Lower leg skin (tissue), 4 donors: Measurements from ENCODE around the gene PRAMEF15. TPM values are rescaled to one million over a fixed set of nuclear protein-coding genes. Genes with fewer than 3 reads are reported as not detected.
"Not testable (repeated sequence)": the region's sequence is repeated elsewhere in the genome, so short reads cannot be mapped to it uniquely, and the experiment has no call there.

ENCODE experiments used
- DNase-seq, 2 donors: peaks; one replicate each; pipeline ENCODE4 v3.0.0-alpha.2; 2019; ENCODE audit warnings: low spot score in 2 of 2
- H3K4me3 ChIP-seq: fragments of 200-600 bp; sonication (generic); 2 replicates; pipeline ENCODE4 v1.5.1; 2017; ENCODE audit warnings: mild to moderate bottlenecking, low read depth; ENCODE audit not compliant: poor library complexity, severe bottlenecking
- WGBS, 2 donors: methylation state at CpG; one replicate each; pipeline ENCODE4 v1.1.5; 2018; 5-methylcytosine and 5-hydroxymethylcytosine counted together
- intact Hi-C: fragments of 100-400 bp; cut with DNase I; formaldehyde crosslinking; loops from one replicate; pipeline ENCODE4 v1.15.0; 2023; ENCODE audit warnings: low total_unique reads
- total RNA-seq, 4 donors: library from RNA; depleted of rRNA; stranded (reverse); fragments of >200 nt; gene quantifications; one replicate each; pipeline ENCODE4 v1.1.0, GENCODE V29; 2016

The PRAMEF15 gene
- total RNA-seq, 4 donors from 2014 or later = not detected

- H3K4me3 ChIP-seq, intact Hi-C loops, DNase-seq: not testable (repeated sequence)
- WGBS, 2 donors = 90 to 91% methylated on average over 4 of the region's 4 CpGs
Observed at GRCh38 chr1:13364928-13365327, 49.5 kb downstream of the PRAMEF15 start.

GRCh38 chr1:13366536-13366935, 51.2 kb downstream of the PRAMEF15 start:
- 87 to 90% methylated on average over 3 of the region's 3 CpGs for WGBS, 2 donors
- H3K4me3 ChIP-seq, intact Hi-C loops, DNase-seq: not testable (repeated sequence)

- H3K4me3 ChIP-seq, intact Hi-C loops, DNase-seq: not testable (repeated sequence)
- 81 to 83% methylated on average over 4 of the region's 4 CpGs for WGBS, 2 donors
Observed at GRCh38 chr1:13368544-13368943, 53.2 kb downstream of the PRAMEF15 start.

Other genes with a start within 250 kb of the PRAMEF15 start
- not detected for gene PRAMEF25, start 244.8 kb upstream of the PRAMEF15 start, total RNA-seq
- not detected for gene HNRNPCL2, start 198.7 kb upstream of the PRAMEF15 start, total RNA-seq
- not detected for gene PRAMEF26, start 159.6 kb upstream of the PRAMEF15 start, total RNA-seq
- not detected for gene HNRNPCL4, start 149.9 kb upstream of the PRAMEF15 start, total RNA-seq
- not detected for gene PRAMEF9, start 143.7 kb upstream of the PRAMEF15 start, total RNA-seq
- not detected for gene PRAMEF13, start 114.2 kb upstream of the PRAMEF15 start, total RNA-seq
- gene PRAMEF18, start 89.4 kb upstream of the PRAMEF15 start, total RNA-seq = not detected
- not detected for gene PRAMEF5, start 61.4 kb upstream of the PRAMEF15 start, total RNA-seq
- not detected for gene PRAMEF8, start 30.4 kb upstream of the PRAMEF15 start, total RNA-seq
- gene PRAMEF33, start 12.0 kb upstream of the PRAMEF15 start, total RNA-seq = not detected
- gene PRAMEF14, start 31.6 kb downstream of the PRAMEF15 start, total RNA-seq = not detected
- gene PRAMEF19, start 56.4 kb downstream of the PRAMEF15 start, total RNA-seq = not detected
- not detected for gene PRAMEF17, start 74.1 kb downstream of the PRAMEF15 start, total RNA-seq
- gene PRAMEF20, start 94.9 kb downstream of the PRAMEF15 start, total RNA-seq = not detected
- gene LRRC38, start 198.4 kb downstream of the PRAMEF15 start, total RNA-seq = 1 to 10 TPM; 1.2 to 3.0 (median 2.3) TPM